IMR-90 (cell line): ENCODE results near the gene IPO7. TPM values are rescaled to one million over a fixed set of nuclear protein-coding genes. Genes with fewer than 3 reads are reported as not detected.

Experiments used
- ATAC-seq: fragments of 200-7000 bp; cut with Tn5 transposase; 2 replicates; pipeline ENCODE4 v1.9.1; 2020; ENCODE audit warnings: low read depth, mild to moderate bottlenecking, moderate library complexity
- BruUV-seq: library from RNA; stranded (reverse); fragments of 400-500 nt; replicated peaks from 2 replicates; lab custom pipeline; 2021; lab: Mats Ljungman, UMichigan
- CTCF ChIA-PET: fragments of 300-600 bp; formaldehyde crosslinking; extraction: SDS; loops from one replicate; lab custom pipeline; 2021; ENCODE audit warnings: antibody characterized with exemption; lab: Yijun Ruan, JAX
- POLR2A ChIA-PET: fragments of 300-600 bp; sonication (Branson Sonifier 250); formaldehyde crosslinking; loops from one replicate; lab custom pipeline; 2022; ENCODE audit warnings: antibody characterized with exemption; ENCODE audit not compliant: unreplicated experiment; lab: Charles Lee
- DNase-seq: peaks from one replicate; pipeline ENCODE4 v3.0.0; 2013
- H2AFZ ChIP-seq: replicated peaks from 2 replicates; pipeline ENCODE3; 2013; ENCODE audit warnings: low read length, mild to moderate bottlenecking; ENCODE audit not compliant: poor library complexity
- H2AK5ac ChIP-seq: 2 replicates; pipeline ENCODE4 v1.6.1; 2013; ENCODE audit warnings: low read depth, low read length, inconsistent platforms
- H2AK9ac ChIP-seq: replicated peaks from 2 replicates; pipeline ENCODE3; 2013; ENCODE audit warnings: mild to moderate bottlenecking, low read depth, low read length, moderate library complexity; ENCODE audit not compliant: poor library complexity
- H2BK120ac ChIP-seq: 2 replicates; pipeline ENCODE4 v1.6.1; 2013; ENCODE audit warnings: low read depth, low read length, inconsistent platforms
- H2BK15ac ChIP-seq: 3 replicates; pipeline ENCODE4 v1.6.1; 2013; ENCODE audit warnings: low read depth, low read length, inconsistent platforms
- H2BK20ac ChIP-seq: 2 replicates; pipeline ENCODE4 v1.6.1; 2013; ENCODE audit warnings: low read depth, mild to moderate bottlenecking, inconsistent platforms, low read length, moderate library complexity
- H2BK5ac ChIP-seq: 2 replicates; pipeline ENCODE4 v1.6.1; 2013; ENCODE audit warnings: mild to moderate bottlenecking, low read depth, low read length, inconsistent platforms; ENCODE audit not compliant: poor library complexity, severe bottlenecking
- H3K14ac ChIP-seq: replicated peaks from 2 replicates; pipeline ENCODE4 v1.6.1; 2013; ENCODE audit warnings: low read depth, low read length, inconsistent platforms
- H3K18ac ChIP-seq: 2 replicates; pipeline ENCODE4 v1.6.1; 2013; ENCODE audit warnings: low read depth, low read length, control low read depth
- H3K23ac ChIP-seq: 2 replicates; pipeline ENCODE4 v1.6.1; 2013; ENCODE audit warnings: low read depth, low read length, inconsistent platforms
- H3K27ac ChIP-seq: 2 replicates; pipeline ENCODE4 v1.5.1; 2013; ENCODE audit warnings: mild to moderate bottlenecking, control low read depth, low read length; ENCODE audit not compliant: insufficient read depth
- H3K27me3 ChIP-seq: 2 replicates; pipeline ENCODE4 v1.6.1; 2013; ENCODE audit warnings: low read length; ENCODE audit not compliant: control insufficient read depth, insufficient read depth
- H3K36me3 ChIP-seq: 2 replicates; pipeline ENCODE4 v1.6.1; 2013; ENCODE audit warnings: low read length, mixed read lengths; ENCODE audit not compliant: control insufficient read depth, insufficient read depth
- H3K4ac ChIP-seq: 2 replicates; pipeline ENCODE4 v1.6.1; 2013; ENCODE audit warnings: low read depth, low read length, inconsistent platforms
- H3K4me1 ChIP-seq: 2 replicates; pipeline ENCODE4 v1.6.1; 2013; ENCODE audit warnings: low read length, mixed read lengths; ENCODE audit not compliant: control insufficient read depth, insufficient read depth
- H3K4me2 ChIP-seq: 2 replicates; pipeline ENCODE4 v1.6.1; 2013; ENCODE audit warnings: low read depth, mild to moderate bottlenecking, control low read depth, low read length, moderate library complexity
- H3K4me3 ChIP-seq: 2 replicates; pipeline ENCODE4 v1.5.1; 2013; ENCODE audit warnings: low read depth, mild to moderate bottlenecking, control low read depth, low read length, moderate library complexity; ENCODE audit not compliant: insufficient read depth
- H3K56ac ChIP-seq: 2 replicates; pipeline ENCODE4 v1.6.1; 2013; ENCODE audit warnings: low read length, inconsistent platforms; ENCODE audit not compliant: insufficient read depth; ENCODE audit errors: extremely low read depth
- H3K79me1 ChIP-seq, 2 experiments: 2 replicates each; pipeline ENCODE4 v1.6.1; 2013; ENCODE audit warnings: low read length in 2 of 2, inconsistent platforms in 1 of 2, low read depth in 1 of 2
- H3K9ac ChIP-seq: 2 replicates; pipeline ENCODE4 v1.6.1; 2013; ENCODE audit warnings: low read depth, low read length, control low read depth
- H3K9me1 ChIP-seq: 2 replicates; pipeline ENCODE4 v1.6.1; 2013; ENCODE audit warnings: low read length, inconsistent platforms; ENCODE audit not compliant: insufficient read depth
- H3K9me3 ChIP-seq: 2 replicates; pipeline ENCODE4 v1.6.1; 2013; ENCODE audit warnings: low read length; ENCODE audit not compliant: control insufficient read depth, insufficient read depth
- H4K20me1 ChIP-seq: 2 replicates; pipeline ENCODE4 v1.6.1; 2013; ENCODE audit warnings: low read length, inconsistent platforms; ENCODE audit not compliant: insufficient read depth
- H4K5ac ChIP-seq: 2 replicates; pipeline ENCODE4 v1.6.1; 2013; ENCODE audit warnings: mild to moderate bottlenecking, low read depth, low read length, control low read depth
- H4K8ac ChIP-seq, 2 experiments: 2 replicates each; pipeline ENCODE4 v1.6.1; 2013; ENCODE audit warnings: low read depth in 2 of 2, low read length in 2 of 2, control low read depth in 1 of 2, inconsistent platforms in 1 of 2
- H4K91ac ChIP-seq: 2 replicates; pipeline ENCODE4 v1.6.1; 2013; ENCODE audit warnings: low read depth, low read length, inconsistent platforms; ENCODE audit not compliant: insufficient read depth
- BHLHE40 ChIP-seq: fragments of 150-350 bp; IDR thresholded peaks from 2 replicates; pipeline ENCODE4 v1.6.1; 2016; ENCODE audit warnings: mild to moderate bottlenecking, low read depth, low read length
- CEBPB ChIP-seq: IDR thresholded peaks from 2 replicates; pipeline ENCODE4 v1.6.1; 2012; ENCODE audit warnings: low read depth, low read length, improper control_type of control experiment
- CHD1 ChIP-seq: IDR thresholded peaks from 2 replicates; pipeline ENCODE4 v1.6.1; 2012; ENCODE audit warnings: low read depth, low read length, improper control_type of control experiment
- CTCF ChIP-seq: conservative IDR thresholded peaks from 2 replicates; pipeline ENCODE4 v1.5.1; 2012; ENCODE audit warnings: mild to moderate bottlenecking, low read depth, low read length, improper control_type of control experiment
- ELK1 ChIP-seq: fragments of 150-350 bp; IDR thresholded peaks from 2 replicates; pipeline ENCODE4 v1.6.1; 2016; ENCODE audit warnings: low read depth, mild to moderate bottlenecking, low read length, moderate library complexity, borderline replicate concordance
- FOS ChIP-seq: fragments of 150-350 bp; IDR thresholded peaks from 2 replicates; pipeline ENCODE4 v1.6.1; 2016; ENCODE audit warnings: low read depth, low read length
- MAZ ChIP-seq: IDR thresholded peaks from 2 replicates; pipeline ENCODE4 v1.6.1; 2012; ENCODE audit warnings: low read depth, mild to moderate bottlenecking, low read length, improper control_type of control experiment, moderate library complexity, borderline replicate concordance
- MXI1 ChIP-seq: IDR thresholded peaks from 2 replicates; pipeline ENCODE4 v1.6.1; 2012; ENCODE audit warnings: low read depth, mild to moderate bottlenecking, low read length, moderate library complexity, borderline replicate concordance
- NFE2L2 ChIP-seq: fragments of 150-350 bp; IDR thresholded peaks from 2 replicates; pipeline ENCODE4 v1.6.1; 2016; ENCODE audit warnings: low read depth, mild to moderate bottlenecking, low read length
- POLR2A ChIP-seq: IDR thresholded peaks from 2 replicates; pipeline ENCODE4 v1.6.1; 2012; ENCODE audit warnings: mild to moderate bottlenecking, low read depth, low read length
- RAD21 ChIP-seq: IDR thresholded peaks from 2 replicates; pipeline ENCODE4 v1.6.1; 2012; ENCODE audit warnings: low read length, improper control_type of control experiment
- RCOR1 ChIP-seq: IDR thresholded peaks from 2 replicates; pipeline ENCODE4 v1.6.1; 2012; ENCODE audit warnings: mild to moderate bottlenecking, low read length, improper control_type of control experiment; ENCODE audit not compliant: insufficient replicate concordance
- RFX5 ChIP-seq: IDR thresholded peaks from 2 replicates; pipeline ENCODE4 v1.8.0; 2012; ENCODE audit warnings: low read depth, mild to moderate bottlenecking, low read length, moderate library complexity
- SMC3 ChIP-seq: fragments of 150-350 bp; IDR thresholded peaks from 2 replicates; pipeline ENCODE4 v1.6.1; 2016; ENCODE audit warnings: low read depth, mild to moderate bottlenecking, antibody characterized with exemption, low read length, moderate library complexity
- USF2 ChIP-seq: fragments of 150-350 bp; IDR thresholded peaks from 2 replicates; pipeline ENCODE4 v1.6.1; 2017; ENCODE audit warnings: mild to moderate bottlenecking, antibody characterized with exemption, low read length, low read depth
- WGBS, 2 experiments: methylation state at CpG; one replicate each; pipeline versions ENCODE4 v1.1.5 to v1.1.7; 2013; ENCODE audit warnings: missing lambda C conversion rate in 2 of 2; ENCODE audit not compliant: insufficient read length in 1 of 2; ENCODE audit errors: extremely low coverage in 2 of 2; 5-methylcytosine and 5-hydroxymethylcytosine counted together
- dilution Hi-C: fragments of 300-500 bp; cut with HindIII; formaldehyde crosslinking; loops from one replicate; pipeline ENCODE4 v1.14.3; 2018; ENCODE audit warnings: low sequenced_read_pairs; ENCODE audit not compliant: unreplicated experiment
- in situ Hi-C: fragments of 300-500 bp; cut with MboI; formaldehyde crosslinking; loops from 3 replicates; pipeline ENCODE4 v1.14.3; 2019; ENCODE audit warnings: low sequenced_read_pairs, inconsistent platforms, mixed read lengths
- intact Hi-C: fragments of 100-400 bp; cut with micrococcal nuclease; formaldehyde crosslinking; loops from 2 replicates; pipeline ENCODE4 v1.10.0; 2022
- polyA plus RNA-seq, 3 experiments: library from polyadenylated mRNA; depleted of rRNA; stranded (reverse); fragments of >200 nt; gene quantifications; 2 replicates each; pipeline ENCODE4 v1.2.3, GENCODE V29; 2012; ENCODE audit warnings: low replicate concordance in 1 of 3
- total RNA-seq: library from RNA; depleted of rRNA; stranded (reverse); fragments of >200 nt; gene quantifications from 2 replicates; pipeline ENCODE4 v1.2.3, GENCODE V29; 2012

The IPO7 gene
- total and polyA plus RNA-seq, 2 of the 4 experiments (the other 2 are of a cell fraction) = 40.6 to 110 TPM

GRCh38 chr11:9367551-9367950, 16.9 kb upstream of the IPO7 start (continued):
- TF ChIP-seq RAD21 (no peak), BHLHE40 (no peak), CEBPB (no peak)

GRCh38 chr11:9377036-9377435, 7.4 kb upstream of the IPO7 start:
- Histone ChIP-seq H3K4ac (no peak overlapping the region), H3K9ac (no peak overlapping the region), H2BK5ac (no peak overlapping the region), H2AK9ac (no peak overlapping the region), H3K4me3 (no peak overlapping the region), H4K20me1 (no peaks in the 10 kb centered on the region), H2AK5ac (no peak overlapping the region), H3K9me3 (no peaks in the 10 kb centered on the region), H4K8ac (peak overlapping the region in 1 of 2 experiments; percentile 42; a peak in 1 of 4 replicates), H2AFZ (no peak overlapping the region), H4K5ac (no peak overlapping the region), H4K91ac (no peak overlapping the region; the same call in 1 of the 2 replicates), H3K27ac (no peak overlapping the region), H3K9me1 (no peaks in the 10 kb centered on the region), H3K79me1 (no peaks in the 10 kb centered on the region; a peak in 1 of 4 replicates), H3K23ac (no peak overlapping the region), H3K36me3 (no peaks in the 10 kb centered on the region), H2BK120ac (peak overlapping the region; percentile 23; the same call in 1 of the 2 replicates), H3K27me3 (no peaks in the 10 kb centered on the region), H3K18ac (no peak overlapping the region), H3K14ac (no peak overlapping the region), H3K56ac (no peak overlapping the region), H2BK20ac (no peak overlapping the region), H3K4me2 (no peak overlapping the region), H2BK15ac (no peak overlapping the region), H3K4me1 (no peaks in the 10 kb centered on the region)
- ATAC-seq (no peak), DNase-seq (no peak)
- ChIA-PET POLR2A (no interaction called here), CTCF (no interaction called here)
- in situ Hi-C loops = no loop called here
- no CpG with 5 or more reads among the region's 1 CpG for WGBS, 2 experiments
- dilution Hi-C loops = no loop called here
- no TSS peak for BruUV-seq
- intact Hi-C loops = no loop called here
- TF ChIP-seq CTCF = no peak
- no peak for TF ChIP-seq POLR2A
- no peak for TF ChIP-seq USF2
- no peak for TF ChIP-seq CEBPB
- no peak for TF ChIP-seq CHD1
- no peak for TF ChIP-seq RAD21
- TF ChIP-seq FOS = no peak
- TF ChIP-seq MXI1 = no peak
- no peak for TF ChIP-seq ELK1
- TF ChIP-seq SMC3 = no peak
- no peak for TF ChIP-seq NFE2L2
- TF ChIP-seq MAZ = no peak
- no peak for TF ChIP-seq BHLHE40
- TF ChIP-seq RCOR1 = no peak
- TF ChIP-seq RFX5 = no peak
